Glutamatergic neuron (in vitro differentiated cells): ENCODE data around the gene ARFRP1. TPM values are rescaled to one million over a fixed set of nuclear protein-coding genes. Genes with fewer than 3 reads are reported as not detected.

Experiments used
- DNase-seq: peaks from one replicate; pipeline ENCODE4 v3.0.0; 2022
- H3K27ac Mint-ChIP-seq: one replicate; pipeline ENCODE4 v1.8.0; 2020; ENCODE audit warnings: mild to moderate bottlenecking, mixed read lengths, inconsistent platforms; ENCODE audit not compliant: unreplicated experiment
- H3K27me3 Mint-ChIP-seq: one replicate; pipeline ENCODE4 v1.8.0; 2020; ENCODE audit warnings: mild to moderate bottlenecking, moderate library complexity, mixed read lengths, inconsistent platforms; ENCODE audit not compliant: unreplicated experiment
- H3K36me3 Mint-ChIP-seq: one replicate; pipeline ENCODE4 v1.8.0; 2020; ENCODE audit warnings: mild to moderate bottlenecking, mixed read lengths, inconsistent platforms; ENCODE audit not compliant: unreplicated experiment
- H3K4me1 Mint-ChIP-seq: one replicate; pipeline ENCODE4 v1.8.0; 2020; ENCODE audit warnings: mild to moderate bottlenecking, low read depth, mixed read lengths, inconsistent platforms; ENCODE audit not compliant: unreplicated experiment
- H3K4me3 Mint-ChIP-seq: one replicate; pipeline ENCODE4 v1.8.0; 2020; ENCODE audit warnings: mild to moderate bottlenecking, mixed read lengths, inconsistent platforms; ENCODE audit not compliant: unreplicated experiment
- H3K9me3 Mint-ChIP-seq: one replicate; pipeline ENCODE4 v1.8.0; 2020; ENCODE audit warnings: mild to moderate bottlenecking, moderate library complexity, mixed read lengths, inconsistent platforms; ENCODE audit not compliant: unreplicated experiment
- CTCF ChIP-seq: fragments of 200-600 bp; sonication (generic); IDR thresholded peaks from one replicate; pipeline ENCODE4 v1.5.0; 2021; ENCODE audit not compliant: partially characterized antibody, unreplicated experiment
- total RNA-seq: library from RNA; stranded (reverse); fragmentation: NEBNext Ultra II Directional; extraction: Animal tissue kit (Norgen Biotek cat#: 25700); gene quantifications from one replicate; pipeline ENCODE4 v1.2.1, GENCODE V29; 2021; ENCODE audit not compliant: unreplicated experiment

The ARFRP1 gene
- total RNA-seq, 1 donor from 2014 or later, result 51.9 TPM

GRCh38 chr20:63738687-63739129, 30.9 kb upstream of the ARFRP1 start:
- H3K9me3 Mint-ChIP-seq, result peaks cover 9% of the 10 kb centered on the region
- no peaks in the 10 kb centered on the region for H3K36me3 Mint-ChIP-seq
- peaks cover 5% of the 10 kb centered on the region for H3K4me1 Mint-ChIP-seq
- H3K27ac Mint-ChIP-seq, result no peak overlapping the region
- no peak for TF ChIP-seq CTCF
- H3K4me3 Mint-ChIP-seq, result no peak overlapping the region
- DNase-seq, result peak; percentile 80
- H3K27me3 Mint-ChIP-seq, result peaks cover 12% of the 10 kb centered on the region

DNA sequence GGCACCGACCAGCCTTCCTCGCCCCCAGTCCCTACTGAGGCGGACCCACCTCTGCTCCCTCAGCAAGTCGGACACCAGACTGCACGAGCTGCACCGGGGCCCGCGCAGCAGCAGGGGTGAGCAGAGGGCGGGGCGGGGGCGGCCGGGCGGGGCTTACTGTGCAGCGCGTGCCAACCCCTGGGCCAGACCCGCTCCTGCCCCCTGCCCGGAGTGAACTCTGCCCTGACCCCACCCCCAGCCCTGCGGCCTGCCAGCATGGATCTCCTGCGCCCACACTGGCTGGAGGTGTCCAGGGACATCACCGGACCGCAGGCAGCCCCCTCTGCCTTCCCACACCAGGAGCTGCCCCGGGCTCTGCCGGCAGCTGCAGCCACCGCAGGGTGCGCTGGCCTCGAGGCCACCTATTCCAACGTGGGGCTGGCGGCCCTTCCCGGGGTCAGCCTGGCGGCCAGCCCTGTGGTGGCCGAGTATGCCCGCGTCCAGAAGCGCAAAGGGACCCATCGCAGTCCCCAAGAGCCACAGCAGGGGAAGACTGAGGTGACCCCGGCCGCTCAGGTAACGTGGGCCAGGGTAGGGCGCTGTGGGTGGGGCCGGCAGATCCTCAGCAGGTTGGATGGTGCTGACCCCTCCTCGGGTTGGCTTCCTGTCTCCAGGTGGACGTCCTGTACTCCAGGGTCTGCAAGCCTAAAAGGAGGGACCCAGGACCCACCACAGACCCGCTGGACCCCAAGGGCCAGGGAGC, 30.3 kb upstream of the ARFRP1 start:
- Mint-ChIP-seq H3K9me3 (peaks cover 8% of the 10 kb centered on the region), H3K27me3 (peaks cover 11% of the 10 kb centered on the region), H3K4me3 (no peak overlapping the region), H3K4me1 (peaks cover 5% of the 10 kb centered on the region), H3K27ac (no peak overlapping the region), H3K36me3 (no peaks in the 10 kb centered on the region)
- no peak for TF ChIP-seq CTCF
- DNase-seq, result peak; percentile 46

- Mint-ChIP-seq H3K27me3 (peaks cover 11% of the 10 kb centered on the region), H3K36me3 (no peaks in the 10 kb centered on the region), H3K4me3 (no peak overlapping the region), H3K9me3 (peaks cover 8% of the 10 kb centered on the region), H3K4me1 (peaks cover 5% of the 10 kb centered on the region), H3K27ac (no peak overlapping the region)
- DNase-seq, result no peak
- no peak for TF ChIP-seq CTCF
Measured at GRCh38 chr20:63737695-63737944, 29.8 kb upstream of the ARFRP1 start.

DNA sequence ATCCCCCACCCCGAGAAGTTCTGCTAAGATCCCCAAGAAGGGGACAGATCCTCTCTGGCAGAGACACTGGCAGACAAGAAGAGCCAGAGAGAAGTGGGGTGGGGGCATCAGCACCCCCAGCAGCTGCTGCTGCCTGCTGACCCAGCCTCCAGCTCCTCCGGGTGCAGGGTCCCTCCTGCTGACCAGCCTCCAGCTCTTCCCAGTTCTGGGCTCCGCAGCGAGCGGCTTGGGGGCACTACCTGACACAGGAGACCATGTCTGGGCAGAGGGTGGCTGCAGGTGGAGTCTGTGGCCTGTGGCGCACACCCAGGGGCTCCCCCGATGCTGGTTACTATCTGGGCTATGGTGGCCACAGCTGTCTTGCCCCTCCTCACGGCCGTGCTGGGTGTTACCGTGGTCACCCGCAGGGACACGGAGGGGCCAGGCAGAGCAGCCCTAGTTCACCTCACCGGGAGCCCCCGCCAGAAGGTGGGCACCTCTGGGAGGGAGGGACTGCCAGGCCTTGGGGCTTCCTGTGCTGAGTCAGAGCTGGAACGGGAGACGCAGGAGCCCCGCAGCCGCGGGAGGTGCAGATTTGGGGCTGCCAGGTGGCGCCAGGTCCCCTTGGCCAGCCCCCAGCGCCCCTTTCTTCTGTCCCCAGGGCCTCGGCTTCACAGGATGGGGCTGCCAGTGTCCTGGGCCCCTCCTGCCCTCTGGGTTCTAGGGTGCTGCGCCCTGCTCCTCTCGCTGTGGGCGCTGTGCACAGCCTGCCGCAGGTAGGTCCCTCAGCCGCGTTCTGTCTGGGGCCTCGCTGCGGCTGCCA, 29.3 kb upstream of the ARFRP1 start:
- peaks cover 5% of the 10 kb centered on the region for H3K4me1 Mint-ChIP-seq
- H3K27ac Mint-ChIP-seq, result no peak overlapping the region
- peaks cover 8% of the 10 kb centered on the region for H3K9me3 Mint-ChIP-seq
- peaks cover 11% of the 10 kb centered on the region for H3K27me3 Mint-ChIP-seq
- H3K36me3 Mint-ChIP-seq, result no peaks in the 10 kb centered on the region
- DNase-seq, result peak; percentile 33
- no peak for TF ChIP-seq CTCF
- no peak overlapping the region for H3K4me3 Mint-ChIP-seq
